Lower leg skin (tissue), 4 donors: ENCODE data around the gene ETS1. TPM values are rescaled to one million over a fixed set of nuclear protein-coding genes. Genes with fewer than 3 reads are reported as not detected.

Source experiments
- DNase-seq, 2 donors: peaks; one replicate each; pipeline ENCODE4 v3.0.0-alpha.2; 2019; ENCODE audit warnings: low spot score in 2 of 2
- H3K4me3 ChIP-seq: fragments of 200-600 bp; sonication (generic); 2 replicates; pipeline ENCODE4 v1.5.1; 2017; ENCODE audit warnings: mild to moderate bottlenecking, low read depth; ENCODE audit not compliant: poor library complexity, severe bottlenecking
- POLR2A ChIP-seq, 2 donors: fragments of 450-650 bp; IDR thresholded peaks; one replicate each; pipeline ENCODE4 v1.6.1; 2016 to 2017; ENCODE audit warnings: antibody characterized with exemption in 2 of 2, mild to moderate bottlenecking in 1 of 2, moderate library complexity in 1 of 2
- WGBS, 2 donors: methylation state at CpG; one replicate each; pipeline ENCODE4 v1.1.5; 2018; 5-methylcytosine and 5-hydroxymethylcytosine counted together
- intact Hi-C: fragments of 100-400 bp; cut with DNase I; formaldehyde crosslinking; loops from one replicate; pipeline ENCODE4 v1.15.0; 2023; ENCODE audit warnings: low total_unique reads
- total RNA-seq, 4 donors: library from RNA; depleted of rRNA; stranded (reverse); fragments of >200 nt; gene quantifications; one replicate each; pipeline ENCODE4 v1.1.0, GENCODE V29; 2016
- TF ChIP-seq, protein P1 (sequence below), 3 donors: fragments of 450-650 bp; IDR thresholded peaks; one replicate each; pipeline ENCODE4 v1.5.1; 2016; ENCODE audit warnings: antibody characterized with exemption in 3 of 3, mild to moderate bottlenecking in 3 of 3, moderate library complexity in 2 of 3

ETS1 gene
- total RNA-seq, 4 donors from 2014 or later = 20.6 to 38.7 (median 21.8) TPM

DNA sequence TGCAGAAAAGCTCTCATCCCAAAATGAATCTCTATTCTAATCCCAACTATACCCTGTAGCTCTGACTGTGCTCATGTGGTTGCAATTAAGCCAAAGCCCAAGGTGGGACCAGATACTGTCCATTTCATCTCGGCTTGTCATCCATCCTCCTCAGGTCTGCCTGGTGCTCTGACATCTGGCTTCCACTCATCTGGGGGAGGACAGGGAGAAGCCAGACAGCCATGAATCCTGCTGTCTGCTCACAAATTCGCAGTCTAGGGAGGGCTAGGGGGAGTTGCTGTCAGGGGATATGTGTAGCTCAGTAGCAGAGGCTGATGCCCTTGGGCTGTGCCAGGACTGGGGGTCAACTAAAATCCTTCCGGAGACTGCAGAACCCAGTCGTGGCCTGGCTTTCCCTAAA is 167.1 kb downstream of the ETS1 start:
- intact Hi-C loops = no loop called here
- H3K4me3 ChIP-seq = no peak overlapping the region
- no peak for TF ChIP-seq POLR2A (IDR thresholded peaks at IDR 0.05)
- TF ChIP-seq, protein P1, sequence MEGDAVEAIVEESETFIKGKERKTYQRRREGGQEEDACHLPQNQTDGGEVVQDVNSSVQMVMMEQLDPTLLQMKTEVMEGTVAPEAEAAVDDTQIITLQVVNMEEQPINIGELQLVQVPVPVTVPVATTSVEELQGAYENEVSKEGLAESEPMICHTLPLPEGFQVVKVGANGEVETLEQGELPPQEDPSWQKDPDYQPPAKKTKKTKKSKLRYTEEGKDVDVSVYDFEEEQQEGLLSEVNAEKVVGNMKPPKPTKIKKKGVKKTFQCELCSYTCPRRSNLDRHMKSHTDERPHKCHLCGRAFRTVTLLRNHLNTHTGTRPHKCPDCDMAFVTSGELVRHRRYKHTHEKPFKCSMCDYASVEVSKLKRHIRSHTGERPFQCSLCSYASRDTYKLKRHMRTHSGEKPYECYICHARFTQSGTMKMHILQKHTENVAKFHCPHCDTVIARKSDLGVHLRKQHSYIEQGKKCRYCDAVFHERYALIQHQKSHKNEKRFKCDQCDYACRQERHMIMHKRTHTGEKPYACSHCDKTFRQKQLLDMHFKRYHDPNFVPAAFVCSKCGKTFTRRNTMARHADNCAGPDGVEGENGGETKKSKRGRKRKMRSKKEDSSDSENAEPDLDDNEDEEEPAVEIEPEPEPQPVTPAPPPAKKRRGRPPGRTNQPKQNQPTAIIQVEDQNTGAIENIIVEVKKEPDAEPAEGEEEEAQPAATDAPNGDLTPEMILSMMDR (IDR thresholded peaks at IDR 0.05) = no peak
- 92 to 96% methylated on average over 4 of the region's 4 CpGs for WGBS, 2 donors
- no peak for DNase-seq

GRCh38 chr11:128419012-128419767 is 168.2 kb downstream of the ETS1 start:
- no peak for TF ChIP-seq POLR2A (IDR thresholded peaks at IDR 0.05)
- TF ChIP-seq, protein P1 (IDR thresholded peaks at IDR 0.05) = no peak
- intact Hi-C loops = no loop called here
- DNase-seq = no peak
- WGBS, 2 donors = 94 to 95% methylated on average over 7 of the region's 7 CpGs
- no peak overlapping the region for H3K4me3 ChIP-seq

- intact Hi-C loops = no loop called here
- DNase-seq = no peak
- no peak for TF ChIP-seq POLR2A (IDR thresholded peaks at IDR 0.05)
- TF ChIP-seq, protein P1 (IDR thresholded peaks at IDR 0.05) = no peak
- H3K4me3 ChIP-seq = no peak overlapping the region
- 29 to 31% methylated on average over 5 of the region's 5 CpGs for WGBS, 2 donors
Observed at GRCh38 chr11:128417607-128418324, 169.6 kb downstream of the ETS1 start.

GRCh38 chr11:128416976-128417375 is 170.4 kb downstream of the ETS1 start:
- intact Hi-C loops = no loop called here
- no peak for DNase-seq
- TF ChIP-seq, protein P1 (IDR thresholded peaks at IDR 0.05) = no peak
- no peak for TF ChIP-seq POLR2A (IDR thresholded peaks at IDR 0.05)
- 57 to 76% methylated on average over 1 of the region's 1 CpG for WGBS, 2 donors
- no peak overlapping the region for H3K4me3 ChIP-seq

GRCh38 chr11:128415539-128415938 is 171.8 kb downstream of the ETS1 start:
- intact Hi-C loops = no loop called here
- WGBS, 2 donors = 80 to 86% methylated on average over 3 of the region's 3 CpGs
- TF ChIP-seq, protein P1 (IDR thresholded peaks at IDR 0.05) = no peak
- no peak for TF ChIP-seq POLR2A (IDR thresholded peaks at IDR 0.05)
- H3K4me3 ChIP-seq = no peak overlapping the region
- no peak for DNase-seq
